ENCODE data around the gene TNIP2.
"Not testable (repeated sequence)": the region's sequence is repeated elsewhere in the genome, so short reads cannot be mapped to it uniquely, and the experiment has no call there.

TNIP2 gene

DNA sequence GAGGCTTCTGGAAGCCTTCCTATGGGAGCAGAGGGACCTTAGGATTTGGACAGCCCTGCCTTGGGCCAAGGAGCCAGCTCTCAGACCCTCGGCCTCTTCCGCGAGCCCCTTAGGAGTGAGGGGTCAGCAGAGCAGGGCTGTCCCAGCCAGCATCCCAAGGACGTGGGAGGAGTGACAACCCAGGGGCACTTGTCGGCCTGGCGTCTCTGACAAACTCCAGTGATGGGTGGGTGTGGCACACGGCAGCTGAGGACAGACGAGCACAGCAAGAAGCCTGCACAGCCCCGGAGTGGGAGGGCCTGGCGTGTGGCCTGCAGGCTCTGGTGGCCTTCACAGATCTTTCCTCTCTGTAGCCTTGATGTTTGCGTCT lies 11.6 kb upstream of the TNIP2 start:
- no peak for DNase-seq

- no peak for DNase-seq
Observed at GRCh38 chr4:2767046-2767704, 11.0 kb upstream of the TNIP2 start.

- no peak for DNase-seq
Observed at GRCh38 chr4:2765832-2766526, 9.8 kb upstream of the TNIP2 start.

DNA sequence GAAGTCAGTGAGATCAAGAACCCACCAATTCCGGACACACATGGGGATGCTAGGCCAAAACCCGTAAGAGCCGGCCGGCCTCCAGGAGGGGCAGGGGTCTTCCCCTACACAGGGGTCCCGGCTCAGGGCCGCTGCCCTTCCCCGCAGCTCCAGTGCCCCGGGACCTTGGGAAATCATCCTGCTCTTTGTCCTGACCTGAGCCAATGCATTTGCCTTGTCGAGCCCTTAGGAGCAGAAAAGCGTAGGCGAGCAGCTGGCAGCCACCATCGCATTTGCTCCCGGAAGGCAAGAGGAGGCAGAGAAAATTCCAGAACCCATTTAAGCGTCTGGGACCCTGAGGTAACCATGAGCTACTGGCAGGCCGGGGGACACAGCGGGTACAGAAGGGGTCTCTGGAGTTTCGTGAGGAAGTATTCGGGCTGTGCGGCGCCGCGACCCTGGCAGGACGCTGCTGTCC lies 7.4 kb upstream of the TNIP2 start:
- no peak for DNase-seq

DNA sequence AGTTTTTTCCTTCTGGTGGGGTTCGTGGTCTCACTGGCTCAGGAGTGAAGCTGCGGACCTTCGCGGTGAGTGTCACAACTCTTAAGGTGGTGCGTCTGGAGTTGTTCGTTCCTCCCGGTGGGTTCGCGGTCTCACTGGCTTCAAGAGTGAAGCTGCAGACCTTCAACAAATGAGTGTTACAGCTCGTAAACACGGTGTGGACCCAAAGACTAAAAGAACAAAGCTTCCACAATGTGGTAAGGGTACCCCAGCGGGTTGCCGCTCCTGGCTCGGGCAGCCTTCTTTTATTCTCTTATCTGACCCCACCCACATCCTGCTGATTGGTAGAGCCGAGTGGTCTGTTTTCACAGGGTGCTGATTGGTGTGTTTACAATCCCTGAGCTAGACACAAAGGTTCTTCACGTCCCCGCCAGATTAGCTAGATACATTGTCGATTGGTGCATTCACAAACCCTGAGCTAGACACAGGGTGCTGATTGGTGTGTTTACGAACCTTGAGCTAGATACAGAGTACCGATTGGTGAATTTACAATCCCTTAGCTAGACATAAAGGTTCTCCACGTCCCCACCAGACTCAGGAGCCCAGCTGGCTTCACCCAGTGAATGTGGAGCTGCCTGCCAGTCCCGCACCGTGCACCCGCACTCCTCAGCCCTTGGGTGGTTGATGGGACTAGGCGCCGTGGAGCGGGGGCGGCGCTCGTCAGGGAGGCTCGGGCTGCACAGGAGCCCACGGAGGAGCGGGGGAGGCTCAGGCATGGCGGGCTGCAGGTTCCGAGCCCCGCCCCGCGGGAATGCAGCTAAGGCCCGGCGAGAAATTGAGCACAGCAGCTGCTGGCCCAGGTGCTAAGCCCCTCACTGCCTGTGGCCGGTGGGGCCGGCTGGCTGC lies 6.6 kb upstream of the TNIP2 start:
- DNase-seq: not testable (repeated sequence)

DNA sequence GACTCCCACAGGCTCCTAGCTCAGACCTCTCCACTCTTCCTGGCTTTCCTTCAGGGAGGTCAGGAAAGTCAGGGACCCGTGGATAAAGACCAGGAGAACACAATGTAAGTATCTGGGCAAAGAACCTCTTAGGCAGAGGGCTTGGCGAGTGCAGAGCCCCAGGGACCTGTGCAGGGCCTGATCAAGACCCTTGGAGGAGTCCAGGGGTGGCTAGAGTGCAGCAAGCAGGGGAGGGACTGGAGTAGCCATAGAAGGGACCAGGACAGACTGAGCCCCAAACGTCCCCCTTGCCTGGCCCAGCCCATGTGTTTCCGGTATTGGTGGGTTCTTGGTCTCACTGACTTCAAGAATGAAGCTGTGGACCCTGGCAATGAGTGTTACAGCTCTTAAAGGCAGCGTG lies 5.9 kb upstream of the TNIP2 start:
- no peak for DNase-seq

DNA sequence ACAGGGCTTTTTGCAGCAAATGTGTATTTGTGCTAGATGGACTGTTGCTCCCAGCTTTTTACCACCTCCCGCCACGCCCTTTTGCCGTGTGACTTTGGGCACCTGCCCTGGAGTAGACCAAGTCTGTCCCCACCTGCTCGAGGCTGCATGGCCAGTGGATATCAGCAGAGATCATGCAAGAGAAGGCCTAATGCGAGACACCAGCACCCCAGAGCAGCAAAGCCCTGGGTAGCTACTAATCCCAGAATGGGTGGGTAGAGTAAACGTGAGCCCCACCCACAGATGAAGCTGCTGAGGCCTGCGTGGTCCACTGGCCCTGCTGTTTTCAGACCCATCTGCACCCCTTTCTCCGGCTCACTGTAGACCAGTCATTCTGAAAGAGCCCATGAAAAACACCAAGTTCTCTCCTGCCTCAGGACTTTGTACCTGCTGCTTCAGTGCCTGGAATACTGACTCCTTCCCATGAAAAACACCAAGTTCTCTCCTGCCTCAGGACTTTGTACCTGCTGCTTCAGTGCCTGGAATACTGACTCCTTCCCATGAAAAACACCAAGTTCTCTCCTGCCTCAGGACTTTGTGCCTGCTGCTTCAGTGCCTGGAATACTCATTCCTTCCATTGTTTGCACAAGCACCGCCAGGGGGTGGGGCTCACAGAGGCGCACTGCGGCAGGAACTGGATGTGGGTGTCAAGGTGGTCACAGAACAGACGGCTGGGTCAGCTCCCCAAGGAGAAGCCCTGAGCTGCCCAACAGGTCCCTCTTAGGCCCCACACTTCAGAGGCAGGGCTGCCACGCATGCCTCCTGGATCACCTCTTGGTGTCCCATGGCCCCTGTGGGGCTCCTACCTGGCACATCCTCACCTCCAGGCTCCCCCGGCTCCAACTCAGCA lies 5.1 kb upstream of the TNIP2 start:
- no peak for DNase-seq

GRCh38 chr4:2757426-2757825 lies 1.3 kb upstream of the TNIP2 start:
- DNase-seq: no peak

DNA sequence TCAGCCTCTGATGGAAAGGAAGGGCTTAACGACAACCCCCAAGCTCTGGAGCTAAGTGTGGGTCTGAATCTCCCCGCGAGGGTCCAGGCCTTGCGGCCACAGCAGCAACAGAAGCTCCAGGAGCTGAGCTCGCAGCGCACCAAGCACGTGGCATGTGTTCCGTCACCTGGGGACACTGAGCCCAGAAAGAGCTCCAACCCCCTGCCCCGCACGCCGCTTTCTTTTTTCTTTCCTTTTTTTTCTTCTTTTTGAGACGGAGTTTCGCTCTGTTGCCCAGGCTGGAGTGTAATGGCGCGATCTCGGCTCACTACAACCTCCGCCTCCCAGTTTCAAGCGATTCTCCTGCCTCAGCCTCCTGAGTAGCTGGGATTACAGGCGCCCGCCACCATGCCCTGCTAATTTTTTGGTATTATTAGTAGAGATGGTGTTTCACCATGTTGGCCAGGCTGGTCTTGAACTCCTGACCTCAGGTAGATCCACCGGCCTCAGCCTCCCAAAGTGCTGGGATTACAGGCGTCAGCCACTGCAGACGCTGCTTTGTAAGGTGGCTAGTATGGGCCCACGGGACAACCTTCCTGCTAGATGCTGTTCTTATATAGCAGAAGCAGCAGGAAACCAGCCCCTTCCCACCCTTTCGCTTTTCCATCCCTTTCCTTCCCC lies 685 bp upstream of the TNIP2 start:
- no peak for DNase-seq

DNA sequence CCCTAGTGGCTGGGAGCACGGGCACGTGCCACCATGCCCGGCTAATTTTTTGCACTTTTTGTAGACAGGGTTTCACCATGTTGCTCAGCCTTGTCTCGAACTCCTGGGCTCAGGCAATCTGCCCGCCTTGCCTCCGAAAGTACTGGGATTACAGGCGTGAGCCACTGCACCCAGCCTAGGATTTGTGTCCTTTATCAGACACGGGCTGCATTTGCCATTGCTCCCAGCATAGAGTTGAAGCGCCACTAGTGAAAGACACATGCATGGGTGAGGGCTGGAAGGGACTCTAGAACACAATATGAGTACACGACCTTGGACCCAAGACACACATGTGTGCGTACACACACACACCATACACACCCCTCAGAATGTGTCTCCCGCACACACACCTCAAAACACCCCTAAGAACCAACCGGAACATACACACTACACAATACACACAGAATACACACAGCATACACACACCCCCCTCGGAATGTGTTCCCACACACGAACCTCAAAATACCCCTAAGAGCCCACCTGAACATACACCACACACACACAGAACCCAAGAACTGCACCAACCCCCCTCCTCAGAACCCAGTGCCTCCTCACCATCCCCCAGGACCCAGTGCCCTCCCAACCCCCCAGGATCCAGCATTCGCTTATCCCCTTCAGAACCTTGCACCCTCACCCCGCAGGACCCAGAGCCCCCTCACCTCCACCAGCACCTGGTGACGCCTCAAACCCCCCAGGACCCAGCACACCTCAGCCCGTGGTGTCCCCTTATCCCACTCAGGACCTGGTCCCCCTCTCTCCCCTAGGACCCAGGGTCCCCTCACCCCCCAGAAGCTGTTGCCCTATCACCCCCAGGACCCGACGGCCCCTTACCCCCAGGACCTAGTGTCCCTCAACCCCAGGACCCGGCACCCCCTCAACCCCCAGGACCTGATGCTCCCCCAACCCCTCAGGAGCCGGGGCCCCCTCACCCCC lies 1.0 kb downstream of the TNIP2 start:
- DNase-seq: no peak

- DNase-seq: no peak
Observed at GRCh38 chr4:2753436-2753835, 2.7 kb downstream of the TNIP2 start.

DNA sequence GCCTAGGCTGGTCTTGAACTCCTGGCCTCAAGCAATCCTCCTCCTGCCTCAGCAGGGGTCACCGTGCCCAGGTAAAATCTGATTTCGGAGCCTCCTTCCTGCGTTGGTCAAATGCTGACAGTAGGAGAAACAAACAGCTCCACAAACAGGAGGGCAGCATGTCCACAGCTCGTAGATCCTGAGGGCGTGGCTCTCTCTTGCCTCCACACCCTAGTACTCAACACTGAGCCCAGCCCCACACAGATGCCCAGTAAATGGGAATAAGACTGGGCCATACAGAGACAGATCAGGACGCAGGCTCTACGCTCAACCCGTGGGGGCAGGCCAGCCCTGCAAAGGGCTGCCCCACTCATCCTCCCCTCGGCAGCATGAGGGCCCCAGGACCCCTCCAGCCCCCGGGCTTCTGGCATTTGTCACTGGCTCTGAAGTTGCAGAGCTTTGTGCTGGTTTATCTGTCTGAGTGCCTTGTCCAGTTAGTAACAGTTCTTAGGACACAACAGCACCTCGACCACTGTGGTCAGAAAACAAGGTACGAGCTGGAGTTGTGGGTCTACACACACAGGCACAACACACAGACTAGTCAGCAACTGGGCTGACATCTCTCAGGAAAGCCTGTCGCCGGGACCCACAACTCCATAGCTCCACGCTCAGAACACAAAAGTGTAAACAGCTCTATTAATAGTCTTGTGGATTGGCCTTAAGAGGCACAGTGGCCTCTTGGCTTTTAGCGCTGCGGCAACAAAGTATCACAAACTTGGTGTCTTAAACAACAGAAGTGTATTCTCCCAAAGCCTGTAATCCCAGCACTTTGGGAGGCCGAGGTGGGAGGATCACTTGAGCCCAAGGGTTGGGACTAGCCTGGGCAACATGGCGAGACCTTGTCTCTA lies 5.2 kb downstream of the TNIP2 start:
- DNase-seq: no peak

GRCh38 chr4:2746891-2747695 lies 9.0 kb downstream of the TNIP2 start:
- no peak for DNase-seq

DNA sequence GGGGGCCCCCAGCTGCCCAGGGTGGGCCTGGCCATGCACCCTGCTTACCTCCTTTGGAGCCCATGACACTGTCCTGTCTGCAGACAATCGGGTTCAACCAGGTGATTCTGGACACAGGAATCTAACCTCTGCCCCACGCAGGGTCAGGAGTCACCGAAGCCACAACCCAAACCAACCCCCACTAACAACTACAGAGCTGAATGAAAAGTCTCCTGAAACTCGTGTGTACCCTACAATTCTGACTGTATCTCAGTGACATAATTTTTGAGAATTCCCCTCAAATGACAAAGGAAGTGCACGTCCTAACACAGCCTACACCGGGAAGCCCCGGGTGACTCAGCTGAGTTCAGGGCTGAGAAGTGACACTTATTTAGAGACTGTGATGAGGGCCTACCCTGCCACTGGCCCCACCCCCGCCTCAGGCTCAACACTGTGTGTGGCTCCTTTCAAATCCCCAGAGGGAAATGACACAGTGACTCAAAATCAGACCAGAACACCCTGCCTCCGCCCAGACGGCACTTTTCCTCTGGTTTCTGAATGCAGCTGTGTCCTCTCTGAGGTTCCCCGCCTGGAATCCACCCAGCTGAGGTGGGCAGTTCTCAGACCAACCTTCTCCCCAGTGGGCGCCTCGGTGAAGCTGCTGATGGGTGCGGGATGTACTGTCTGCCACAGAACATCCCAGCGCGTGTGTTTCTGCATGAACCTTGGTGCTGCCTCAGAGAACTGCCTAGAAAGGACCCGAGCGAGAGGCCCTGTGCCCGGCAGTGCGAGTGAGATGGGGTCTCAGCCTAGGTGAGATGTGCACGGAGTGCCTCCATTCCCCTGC lies 9.9 kb downstream of the TNIP2 start:
- no peak for DNase-seq

DNA sequence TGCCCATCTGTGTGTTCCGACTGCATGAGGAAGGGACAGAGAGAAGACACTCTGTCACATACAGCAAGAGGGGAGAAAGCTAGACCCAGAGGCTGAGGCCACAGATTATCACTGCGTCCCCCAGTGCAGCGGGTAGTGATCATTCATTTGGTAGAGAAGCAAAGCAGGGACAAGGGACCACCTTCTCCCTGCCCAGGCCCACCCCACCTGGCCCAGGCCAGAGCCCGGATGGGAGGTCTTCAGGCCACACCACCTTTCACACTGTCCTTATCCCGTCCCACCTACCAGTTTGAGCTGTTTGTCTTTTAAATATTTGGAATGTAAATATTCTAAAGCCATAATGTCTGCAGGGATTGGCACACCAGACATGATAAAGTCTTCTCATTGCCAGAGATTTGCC lies 10.6 kb downstream of the TNIP2 start:
- DNase-seq: no peak

DNA sequence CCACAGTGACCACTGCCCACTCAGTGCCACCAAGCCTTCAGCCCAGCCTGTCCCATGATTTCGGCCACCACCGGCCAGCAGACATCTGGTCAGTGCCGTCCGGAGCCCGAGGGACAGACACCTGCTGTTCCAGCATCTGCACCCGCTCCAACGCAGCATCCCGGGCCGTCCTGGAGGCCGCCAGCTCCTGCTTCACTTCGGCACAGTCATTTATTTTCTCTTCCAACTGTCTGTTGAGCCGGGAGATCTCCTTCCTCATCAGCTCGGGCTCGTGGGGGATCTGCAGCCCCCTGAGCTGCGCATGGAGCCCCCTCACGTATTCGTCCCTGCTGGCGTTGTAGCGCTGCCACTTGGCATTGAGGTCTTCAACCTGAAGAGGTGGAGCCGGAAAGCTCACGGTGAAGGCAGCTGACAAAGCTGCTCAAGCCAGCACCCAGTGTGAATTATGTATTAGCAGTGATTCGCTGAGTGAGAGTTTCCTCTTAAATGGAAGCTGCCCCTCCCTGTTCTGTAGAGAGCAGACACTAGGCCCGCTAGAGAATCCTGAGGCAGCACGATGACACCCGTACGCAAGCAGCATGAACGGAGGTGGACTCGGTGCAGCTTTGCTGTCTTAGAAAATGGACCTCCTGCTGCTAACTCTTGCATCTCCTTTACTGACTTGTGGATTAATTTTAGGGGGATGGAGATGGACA lies 11.4 kb downstream of the TNIP2 start:
- no peak for DNase-seq

All from NCI-H446 (cell line).